Colonic mucosa (tissue), 4 donors: Measurements from ENCODE around the gene TDRD7. TPM values are rescaled to one million over a fixed set of nuclear protein-coding genes. Genes with fewer than 3 reads are reported as not detected.

Experiments
- DNase-seq: peaks from one replicate; pipeline ENCODE4 v3.0.0-alpha.2; 2020
- H3K27ac ChIP-seq: fragments of 200-600 bp; one replicate; pipeline ENCODE4 v1.8.0; 2021
- H3K27me3 ChIP-seq: fragments of 200-600 bp; one replicate; pipeline ENCODE4 v1.8.0; 2021
- H3K36me3 ChIP-seq: fragments of 200-600 bp; one replicate; pipeline ENCODE4 v1.8.0; 2021
- H3K4me1 ChIP-seq: fragments of 200-600 bp; one replicate; pipeline ENCODE4 v1.8.0; 2021; ENCODE audit warnings: mild to moderate bottlenecking
- H3K4me3 ChIP-seq: fragments of 200-600 bp; one replicate; pipeline ENCODE4 v1.8.0; 2021
- H3K9ac ChIP-seq, 2 donors: one replicate each; pipeline ENCODE4 v1.7.0; 2013; ENCODE audit warnings: control low read depth in 2 of 2, low read depth in 2 of 2, low read length in 2 of 2
- H3K9me3 ChIP-seq: fragments of 200-600 bp; one replicate; pipeline ENCODE4 v1.8.0; 2021
- intact Hi-C: fragments of 100-400 bp; cut with DNase I; formaldehyde crosslinking; loops from one replicate; pipeline ENCODE4 v1.14.1; 2022
- total RNA-seq, 2 donors: library from RNA; stranded (reverse); fragmentation: NEBNext Ultra II Directional in 1 of 2; extraction: Animal tissue kit (Norgen Biotek cat#: 25700) in 1 of 2; gene quantifications; one replicate each; pipeline ENCODE4 v1.2.1, GENCODE V29; 2021
- TF ChIP-seq, protein P1 (sequence below): fragments of 200-600 bp; IDR thresholded peaks from one replicate; pipeline ENCODE4 v1.8.0; 2022; ENCODE audit warnings: antibody characterized with exemption, mild to moderate bottlenecking
- donor health status: healthy.
- donor health status: DM: no; HTN: no; CAD: no.
- donor health status: DM: no; HTN: no; CAD: no.

Gene TDRD7, protein sequence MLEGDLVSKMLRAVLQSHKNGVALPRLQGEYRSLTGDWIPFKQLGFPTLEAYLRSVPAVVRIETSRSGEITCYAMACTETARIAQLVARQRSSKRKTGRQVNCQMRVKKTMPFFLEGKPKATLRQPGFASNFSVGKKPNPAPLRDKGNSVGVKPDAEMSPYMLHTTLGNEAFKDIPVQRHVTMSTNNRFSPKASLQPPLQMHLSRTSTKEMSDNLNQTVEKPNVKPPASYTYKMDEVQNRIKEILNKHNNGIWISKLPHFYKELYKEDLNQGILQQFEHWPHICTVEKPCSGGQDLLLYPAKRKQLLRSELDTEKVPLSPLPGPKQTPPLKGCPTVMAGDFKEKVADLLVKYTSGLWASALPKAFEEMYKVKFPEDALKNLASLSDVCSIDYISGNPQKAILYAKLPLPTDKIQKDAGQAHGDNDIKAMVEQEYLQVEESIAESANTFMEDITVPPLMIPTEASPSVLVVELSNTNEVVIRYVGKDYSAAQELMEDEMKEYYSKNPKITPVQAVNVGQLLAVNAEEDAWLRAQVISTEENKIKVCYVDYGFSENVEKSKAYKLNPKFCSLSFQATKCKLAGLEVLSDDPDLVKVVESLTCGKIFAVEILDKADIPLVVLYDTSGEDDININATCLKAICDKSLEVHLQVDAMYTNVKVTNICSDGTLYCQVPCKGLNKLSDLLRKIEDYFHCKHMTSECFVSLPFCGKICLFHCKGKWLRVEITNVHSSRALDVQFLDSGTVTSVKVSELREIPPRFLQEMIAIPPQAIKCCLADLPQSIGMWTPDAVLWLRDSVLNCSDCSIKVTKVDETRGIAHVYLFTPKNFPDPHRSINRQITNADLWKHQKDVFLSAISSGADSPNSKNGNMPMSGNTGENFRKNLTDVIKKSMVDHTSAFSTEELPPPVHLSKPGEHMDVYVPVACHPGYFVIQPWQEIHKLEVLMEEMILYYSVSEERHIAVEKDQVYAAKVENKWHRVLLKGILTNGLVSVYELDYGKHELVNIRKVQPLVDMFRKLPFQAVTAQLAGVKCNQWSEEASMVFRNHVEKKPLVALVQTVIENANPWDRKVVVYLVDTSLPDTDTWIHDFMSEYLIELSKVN
- 10 to 100 TPM; 28.8 to 35.3 TPM for total RNA-seq

DNA sequence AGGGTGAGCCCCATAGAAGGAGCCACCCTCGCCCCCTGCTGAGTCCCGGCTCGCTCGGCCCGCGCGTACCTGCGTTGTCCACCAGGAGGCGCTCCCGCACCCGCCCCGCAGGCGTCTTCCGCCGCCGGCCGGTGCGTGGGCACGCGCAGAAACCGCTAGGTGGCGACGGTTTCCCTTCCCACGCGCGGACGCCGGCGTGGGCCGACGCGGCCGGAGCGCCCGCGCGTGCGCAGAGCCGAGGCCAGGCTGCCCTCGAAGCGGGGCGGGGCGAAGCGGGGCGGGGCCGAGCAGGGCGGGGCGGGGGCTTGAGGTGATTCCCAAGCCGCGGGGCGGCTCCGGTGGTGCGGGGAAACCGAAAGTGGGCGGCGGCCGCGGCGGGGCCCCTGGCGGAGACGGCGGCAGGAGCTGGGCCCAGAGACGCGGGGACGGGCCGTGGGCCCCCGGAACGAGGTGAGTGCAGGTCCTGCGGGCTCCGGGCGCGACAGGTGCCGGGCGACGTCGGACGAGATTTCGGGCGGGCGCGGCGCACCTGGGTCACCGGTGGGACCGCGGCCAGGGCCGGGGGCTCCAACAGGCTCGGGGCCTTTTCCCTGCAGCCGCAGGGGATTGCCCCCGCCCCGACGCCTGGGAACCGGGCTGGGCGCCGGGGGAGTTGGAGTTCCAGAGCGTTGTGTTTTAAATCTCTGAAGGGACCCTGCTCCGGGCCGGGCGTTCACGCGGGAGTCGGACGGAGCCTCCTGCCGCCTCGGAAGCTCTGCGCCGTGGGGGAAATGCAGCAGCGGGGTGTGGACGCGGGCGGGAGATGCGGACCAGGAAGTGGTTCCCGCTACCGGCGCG lies at the start of gene TDRD7:
TSS of gene TDRD7 (plus strand) at position 308 of the 837 bp plus-strand sequence. CDS start 16,370 bp downstream, outside the sequence.
- Histone ChIP-seq H3K9me3 (no peaks in the 10 kb centered on the region), H3K36me3 (no peaks in the 10 kb centered on the region), H3K4me3 (peak within 1 kb of the TSS; percentile 98), H3K27me3 (no peaks in the 10 kb centered on the region), H3K4me1 (peaks cover 4% of the 10 kb centered on the region), H3K27ac (peak within 1 kb of the TSS; percentile 88), H3K9ac (peak within 1 kb of the TSS; percentile 92 to 94)
- DNase-seq: peak; percentile 90
- TF ChIP-seq, protein P1, sequence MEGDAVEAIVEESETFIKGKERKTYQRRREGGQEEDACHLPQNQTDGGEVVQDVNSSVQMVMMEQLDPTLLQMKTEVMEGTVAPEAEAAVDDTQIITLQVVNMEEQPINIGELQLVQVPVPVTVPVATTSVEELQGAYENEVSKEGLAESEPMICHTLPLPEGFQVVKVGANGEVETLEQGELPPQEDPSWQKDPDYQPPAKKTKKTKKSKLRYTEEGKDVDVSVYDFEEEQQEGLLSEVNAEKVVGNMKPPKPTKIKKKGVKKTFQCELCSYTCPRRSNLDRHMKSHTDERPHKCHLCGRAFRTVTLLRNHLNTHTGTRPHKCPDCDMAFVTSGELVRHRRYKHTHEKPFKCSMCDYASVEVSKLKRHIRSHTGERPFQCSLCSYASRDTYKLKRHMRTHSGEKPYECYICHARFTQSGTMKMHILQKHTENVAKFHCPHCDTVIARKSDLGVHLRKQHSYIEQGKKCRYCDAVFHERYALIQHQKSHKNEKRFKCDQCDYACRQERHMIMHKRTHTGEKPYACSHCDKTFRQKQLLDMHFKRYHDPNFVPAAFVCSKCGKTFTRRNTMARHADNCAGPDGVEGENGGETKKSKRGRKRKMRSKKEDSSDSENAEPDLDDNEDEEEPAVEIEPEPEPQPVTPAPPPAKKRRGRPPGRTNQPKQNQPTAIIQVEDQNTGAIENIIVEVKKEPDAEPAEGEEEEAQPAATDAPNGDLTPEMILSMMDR: peak; percentile 99
- intact Hi-C loops: no loop called here

DNA sequence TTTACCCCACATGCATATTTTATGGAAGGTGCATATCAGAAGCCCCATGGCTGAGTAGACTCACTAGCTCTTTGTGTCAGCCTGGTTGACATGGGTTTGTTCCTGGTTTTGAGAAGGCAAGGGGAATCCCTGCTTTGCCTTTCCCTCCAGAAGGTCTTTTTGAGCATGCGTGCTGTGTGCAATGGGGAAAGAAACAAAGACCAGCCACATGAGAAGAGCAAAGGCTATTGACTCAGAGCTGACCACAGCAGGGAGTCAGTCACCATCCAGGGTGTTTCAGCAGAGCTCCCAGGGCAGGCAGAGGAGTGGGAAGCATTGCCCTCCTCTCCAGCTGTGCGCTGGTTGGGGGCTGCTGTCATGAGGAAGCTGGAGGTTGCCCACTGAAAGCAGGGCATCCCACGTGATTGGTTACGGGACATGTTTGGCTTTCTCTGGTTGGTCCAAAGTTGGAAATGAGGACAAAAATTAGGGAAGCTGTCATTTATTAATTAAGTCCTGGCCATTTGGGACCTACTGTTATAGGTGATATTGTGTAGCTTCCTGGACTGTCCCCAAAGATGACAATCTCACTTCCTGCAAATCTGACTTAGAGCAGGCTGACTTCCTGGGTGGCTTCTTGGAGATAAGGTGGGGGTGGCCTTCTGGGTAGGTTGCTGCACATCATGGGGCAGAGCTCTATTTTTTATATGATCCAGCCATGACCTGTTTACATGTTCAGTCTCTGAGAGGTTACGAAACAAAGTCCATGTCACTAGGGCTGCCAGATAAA lies 48.9 kb upstream of the TDRD7 start:
- Histone ChIP-seq H3K36me3 (no peaks in the 10 kb centered on the region), H3K9ac (no peak overlapping the region), H3K4me3 (no peak overlapping the region), H3K27ac (no peak overlapping the region), H3K27me3 (no peaks in the 10 kb centered on the region), H3K4me1 (no peaks in the 10 kb centered on the region), H3K9me3 (no peaks in the 10 kb centered on the region)
- TF ChIP-seq, protein P1: no peak
- DNase-seq: no peak
- intact Hi-C loops: no loop called here

DNA sequence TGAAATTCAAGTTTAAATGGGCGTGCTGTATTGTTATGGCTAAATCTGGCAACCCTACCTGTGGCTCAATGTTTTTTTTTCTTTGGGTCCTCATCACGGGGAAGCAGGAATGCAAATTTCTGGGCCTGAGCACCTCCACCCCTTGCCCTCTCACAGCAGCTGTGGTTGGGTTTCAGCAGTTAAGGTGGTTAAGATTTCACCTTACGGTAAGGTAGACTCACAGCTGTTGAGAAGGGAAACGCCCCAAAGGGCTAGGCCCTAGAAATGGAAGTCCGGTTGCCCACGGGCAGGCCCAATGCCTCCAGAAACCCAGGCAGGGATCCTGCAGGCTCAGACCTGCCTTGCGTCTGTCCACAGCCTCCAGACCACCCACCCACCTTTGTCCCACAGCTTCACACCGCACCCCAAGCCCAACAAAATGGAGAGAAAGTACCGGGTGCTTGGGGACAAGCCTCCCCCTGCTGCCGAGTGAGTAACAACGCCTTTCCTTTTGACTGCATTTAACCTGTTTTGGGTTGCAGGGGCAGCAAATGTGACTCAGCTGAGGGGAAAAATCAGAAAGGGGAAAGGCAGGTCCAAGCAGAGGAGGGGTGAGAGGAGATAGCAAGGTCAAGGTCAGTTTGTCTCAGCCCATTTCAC lies 48.1 kb upstream of the TDRD7 start:
- H3K9ac ChIP-seq: no peak overlapping the region
- no peak overlapping the region for H3K4me3 ChIP-seq
- H3K27me3 ChIP-seq: no peaks in the 10 kb centered on the region
- TF ChIP-seq, protein P1: no peak
- H3K36me3 ChIP-seq: no peaks in the 10 kb centered on the region
- H3K27ac ChIP-seq: no peak overlapping the region
- H3K4me1 ChIP-seq: no peaks in the 10 kb centered on the region
- intact Hi-C loops: no loop called here
- H3K9me3 ChIP-seq: no peaks in the 10 kb centered on the region
- no peak for DNase-seq

DNA sequence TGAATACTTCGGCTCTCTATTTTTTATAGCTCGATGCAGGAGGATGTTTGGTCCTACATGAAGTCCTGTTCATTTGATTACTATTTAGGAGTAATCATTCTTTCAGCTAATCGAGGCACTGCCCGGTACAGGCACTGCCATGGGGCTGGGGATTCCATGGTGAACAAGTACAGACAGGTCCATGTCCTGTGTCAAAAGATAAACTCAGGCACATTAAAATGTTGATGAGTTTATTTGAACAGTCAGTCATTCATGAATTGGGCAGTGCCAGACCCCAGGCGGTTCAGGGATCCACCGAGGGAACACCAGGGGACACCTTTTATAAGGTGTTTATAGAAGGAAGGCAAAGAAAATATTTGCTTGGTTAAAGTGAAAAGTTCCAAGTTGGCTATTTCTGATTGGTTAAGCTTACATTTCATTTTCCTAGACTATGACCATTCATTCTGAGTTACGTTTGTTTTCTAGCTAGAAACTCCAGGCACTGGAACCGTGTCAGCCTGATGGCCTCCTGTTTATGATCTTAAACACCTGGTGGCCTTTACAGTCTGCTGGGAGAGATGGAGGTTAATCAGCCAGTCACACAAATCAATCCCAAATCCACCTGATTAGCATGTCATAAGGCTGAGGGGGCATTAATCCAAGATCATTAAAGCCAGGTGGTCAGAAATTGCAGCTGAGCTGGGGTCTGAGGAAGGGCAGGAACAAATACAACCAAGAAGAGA lies 47.0 kb upstream of the TDRD7 start:
- Histone ChIP-seq H3K27ac (no peak overlapping the region), H3K4me3 (no peak overlapping the region), H3K36me3 (no peaks in the 10 kb centered on the region), H3K9me3 (no peaks in the 10 kb centered on the region), H3K9ac (no peak overlapping the region), H3K27me3 (no peaks in the 10 kb centered on the region), H3K4me1 (no peaks in the 10 kb centered on the region)
- TF ChIP-seq, protein P1: no peak
- intact Hi-C loops: no loop called here
- DNase-seq: no peak
